K562 (cell line): ENCODE results near the gene NXPE2. TPM values are rescaled to one million over a fixed set of nuclear protein-coding genes. Genes with fewer than 3 reads are reported as not detected.

Experiments
- ATAC-seq: fragments of 200-7000 bp; cut with Tn5 transposase; 3 replicates; pipeline ENCODE4 v1.9.1; 2020; ENCODE audit warnings: moderate library complexity
- BruUV-seq: library from RNA; stranded (reverse); fragments of 400-500 nt; replicated peaks from 2 replicates; lab custom pipeline; 2021; lab: Mats Ljungman, UMichigan
- CTCF ChIA-PET: fragments of 300-600 bp; formaldehyde crosslinking; extraction: SDS; loops from one replicate; lab custom pipeline; 2021; ENCODE audit warnings: low intra/inter-chr PET ratio; lab: Yijun Ruan, JAX
- POLR2A ChIA-PET: fragments of 300-600, 350-650 bp; sonication (Branson Sonifier 250); formaldehyde crosslinking; extraction: SDS; loops from one replicate; lab custom pipeline; 2021; ENCODE audit warnings: antibody characterized with exemption, inconsistent platforms; lab: Yijun Ruan, JAX
- DNase-seq, 4 experiments: peaks; one replicate each; pipeline versions ENCODE4 v3.0.0 to v3.0.0-alpha.2; 2011 to 2018; ENCODE audit warnings: low spot score in 3 of 4, mixed read lengths in 3 of 4; ENCODE audit errors: extremely low read depth in 1 of 4
- FAIRE-seq: peaks from 2 replicates; lab custom pipeline; 2011; peaks lifted over from hg19 to GRCh38; lab: Jason Lieb, UNC
- H2AFZ ChIP-seq: 2 replicates; pipeline ENCODE4 v1.6.0; 2011; ENCODE audit warnings: low read depth, low read length, control low read depth, inconsistent platforms
- H3K27ac ChIP-seq: fragments of 200-600 bp; 3 replicates; pipeline ENCODE4 v1.8.0; 2011; ENCODE audit warnings: low read depth, mild to moderate bottlenecking, control low read depth, inconsistent platforms, low read length, moderate library complexity, mixed read lengths; ENCODE audit errors: extremely low read depth
- H3K27me3 ChIP-seq, 2 experiments: fragments of 300-600 bp in 1 of 2; 2 replicates in 1 of 2; 3 replicates in 1 of 2; pipeline versions ENCODE4 v1.6.0 to v1.8.0; 2011; ENCODE audit warnings: inconsistent platforms in 2 of 2, low read length in 2 of 2, mild to moderate bottlenecking in 1 of 2, mixed read lengths in 1 of 2, moderate library complexity in 1 of 2; ENCODE audit not compliant: control insufficient read depth in 2 of 2, insufficient read depth in 2 of 2
- H3K36me3 ChIP-seq: fragments of 300-600 bp; 3 replicates; pipeline ENCODE4 v1.8.0; 2011; ENCODE audit warnings: mild to moderate bottlenecking, low read length, inconsistent platforms; ENCODE audit not compliant: control insufficient read depth, insufficient read depth
- H3K4me1 ChIP-seq, 2 experiments: fragments of 200-600 bp in 1 of 2; replicated peaks in 1 of 2; 2 replicates in 1 of 2; 3 replicates in 1 of 2; pipeline versions ENCODE4 v1.5.1 to v1.8.0; 2011; ENCODE audit warnings: inconsistent platforms in 2 of 2, low read length in 2 of 2, mild to moderate bottlenecking in 1 of 2, mixed read lengths in 1 of 2, moderate library complexity in 1 of 2; ENCODE audit not compliant: control insufficient read depth in 2 of 2, insufficient read depth in 2 of 2
- H3K4me2 ChIP-seq: 2 replicates; pipeline ENCODE4 v1.6.1; 2011; ENCODE audit warnings: low read length, control low read depth, inconsistent platforms, mixed read lengths; ENCODE audit not compliant: insufficient read depth
- H3K4me3 ChIP-seq: fragments of 200-600 bp; sonication (generic), shearing (Covaris generic); 2 replicates; pipeline ENCODE4 v1.5.1; 2016; ENCODE audit warnings: control low read depth, inconsistent platforms
- H3K79me2 ChIP-seq: fragments of 200-600 bp; 3 replicates; pipeline ENCODE4 v1.8.0; 2011; ENCODE audit warnings: low read length, inconsistent platforms; ENCODE audit not compliant: control insufficient read depth, insufficient read depth
- H3K9ac ChIP-seq, 2 experiments: 2 replicates each; pipeline versions ENCODE4 v1.6.0 to v1.6.1; 2011; ENCODE audit warnings: low read depth in 2 of 2, low read length in 2 of 2, control low read depth in 1 of 2, inconsistent platforms in 1 of 2, mild to moderate bottlenecking in 1 of 2, mixed read lengths in 1 of 2; ENCODE audit not compliant: insufficient read depth in 1 of 2
- H3K9me1 ChIP-seq: one replicate; pipeline ENCODE4 v1.6.0; 2011; ENCODE audit warnings: inconsistent platforms, mild to moderate bottlenecking, low read length, moderate library complexity; ENCODE audit not compliant: control insufficient read depth, insufficient read depth
- H3K9me3 ChIP-seq: replicated peaks from 2 replicates; pipeline ENCODE4 v1.5.1; 2011; ENCODE audit warnings: low read depth, low read length, inconsistent platforms; ENCODE audit not compliant: control insufficient read depth, insufficient read depth
- H4K20me1 ChIP-seq: replicated peaks from 2 replicates; pipeline ENCODE4 v1.6.1; 2011; ENCODE audit warnings: low read length, inconsistent platforms, mixed read lengths; ENCODE audit not compliant: control insufficient read depth, insufficient read depth
- AFF4 ChIP-seq: sonication (generic); formaldehyde crosslinking; IDR thresholded peaks from 2 replicates; pipeline ENCODE4 v1.8.0; 2023; ENCODE audit warnings: mild to moderate bottlenecking, missing genetic modification reagents
- BRF2 ChIP-seq: IDR thresholded peaks from 3 replicates; pipeline ENCODE4 v1.6.1; 2011; ENCODE audit warnings: borderline replicate concordance, mild to moderate bottlenecking; ENCODE audit not compliant: insufficient read length, insufficient read depth
- CCAR2 ChIP-seq: fragments of 200-400 bp; formaldehyde crosslinking; IDR thresholded peaks from 2 replicates; pipeline ENCODE4 v1.6.1; 2017; ENCODE audit warnings: mild to moderate bottlenecking, low read depth, low read length
- DMBX1 ChIP-seq: fragments of 250-450 bp; sonication (Bioruptor Pico); IDR thresholded peaks from 2 replicates; pipeline ENCODE4 v1.8.0; 2022; ENCODE audit warnings: inconsistent platforms, mild to moderate bottlenecking, moderate library complexity, borderline replicate concordance
- DPF2 ChIP-seq: fragments of 450-650 bp; IDR thresholded peaks from 2 replicates; pipeline ENCODE4 v1.6.1; 2016
- KHSRP ChIP-seq: fragments of 450-650 bp; IDR thresholded peaks from 2 replicates; pipeline ENCODE4 v1.6.1; 2017
- MAX ChIP-seq: sonication (generic); formaldehyde crosslinking; IDR thresholded peaks from 2 replicates; pipeline ENCODE4 v1.9.0; 2022; ENCODE audit warnings: mild to moderate bottlenecking, missing genetic modification reagents
- MYBL2 ChIP-seq, 2 experiments: fragments of 450-650 bp in 1 of 2; sonication (generic) in 1 of 2; formaldehyde crosslinking in 1 of 2; IDR thresholded peaks; 2 replicates each; pipeline versions ENCODE4 v1.6.1 to v1.8.1; 2017 to 2022; ENCODE audit warnings: borderline replicate concordance in 1 of 2, inconsistent platforms in 1 of 2, low read depth in 1 of 2, mild to moderate bottlenecking in 1 of 2, missing genetic modification reagents in 1 of 2, moderate library complexity in 1 of 2
- NR2C1 ChIP-seq, 2 experiments: fragments of 450-650 bp; IDR thresholded peaks; 2 replicates each; pipeline ENCODE4 v1.6.1; 2017; ENCODE audit warnings: mild to moderate bottlenecking in 2 of 2, antibody characterized with exemption in 1 of 2, inconsistent platforms in 1 of 2, missing compliant biosample characterization in 1 of 2, missing genetic modification characterization in 1 of 2
- PKNOX1 ChIP-seq: fragments of 450-650 bp; IDR thresholded peaks from 2 replicates; pipeline ENCODE4 v1.6.1; 2016
- RNF219 ChIP-seq: fragments of 250-450 bp; sonication (Bioruptor Pico); IDR thresholded peaks from 2 replicates; pipeline ENCODE4 v1.5.0; 2022; ENCODE audit warnings: mild to moderate bottlenecking
- TFAM ChIP-seq: fragments of 250-450 bp; sonication (Bioruptor Pico); conservative IDR thresholded peaks from 2 replicates; pipeline ENCODE4 v1.5.0; 2021; ENCODE audit warnings: mild to moderate bottlenecking, moderate library complexity
- ZNF174 ChIP-seq: fragments of 250-450 bp; sonication (Bioruptor Pico); IDR thresholded peaks from 2 replicates; pipeline ENCODE4 v1.4.0; 2020; ENCODE audit warnings: mild to moderate bottlenecking
- ZNF316 ChIP-seq: fragments of 450-650 bp; IDR thresholded peaks from 2 replicates; pipeline ENCODE4 v1.6.1; 2016
- WGBS: fragments of 100-300 bp; shearing (Covaris generic); methylation state at CpG from one replicate; pipeline ENCODE4 v1.1.6; 2016; ENCODE audit warnings: low coverage, mixed read lengths; ENCODE audit not compliant: insufficient coverage; ENCODE audit errors: missing lambda C conversion rate; 5-methylcytosine and 5-hydroxymethylcytosine counted together
- in situ Hi-C: fragments of 300-500 bp; cut with MboI; formaldehyde crosslinking; loops from 4 replicates; pipeline ENCODE4 v1.15.0; 2018; ENCODE audit warnings: inconsistent platforms, mixed read lengths
- intact Hi-C: fragments of 100-400 bp; cut with micrococcal nuclease; formaldehyde crosslinking; loops from 2 replicates; pipeline ENCODE4 v1.14.2; 2022
- polyA plus RNA-seq, 8 experiments: library from polyadenylated mRNA; depleted of rRNA in 4 of 8; stranded (reverse) in 5 of 8; unstranded in 3 of 8; fragments of >200 nt; fragmentation: Nextera tagmentation in 2 of 8; fragmentation: Illumina TruSeq in 1 of 8; extraction: Ambion mirVana in 2 of 8; extraction: Trizol in 1 of 8; gene quantifications; 2 replicates each; pipeline versions ENCODE4 v1.2.1 to v1.2.3, GENCODE V29; 2011 to 2014; ENCODE audit warnings: inconsistent platforms in 1 of 8, missing spikeins in 1 of 8
- total RNA-seq, 7 experiments: library from RNA; depleted of rRNA in 6 of 7; stranded (reverse); fragments of >200 nt in 6 of 7; fragmentation: Illumina TruSeq in 2 of 7; extraction: Trizol in 2 of 7; gene quantifications; 2 replicates each; pipeline versions ENCODE4 v1.2.1 to v1.2.3, GENCODE V29; 2011 to 2021; ENCODE audit warnings: low replicate concordance in 1 of 7

Gene NXPE2
- total and polyA plus RNA-seq, 9 of the 15 experiments (the other 6 are each of a cell fraction or from before 2014, with no cell fraction given), result not detected

GRCh38 chr11:114725623-114726022 is 47.3 kb downstream of the NXPE2 start:
- Histone ChIP-seq H3K9ac (no peak overlapping the region), H3K27ac (no peak overlapping the region), H3K79me2 (no peaks in the 10 kb centered on the region), H3K27me3 (no peaks in the 10 kb centered on the region), H4K20me1 (no peaks in the 10 kb centered on the region), H3K4me1 (no peaks in the 10 kb centered on the region), H2AFZ (no peak overlapping the region), H3K9me3 (no peaks in the 10 kb centered on the region), H3K9me1 (no peaks in the 10 kb centered on the region), H3K4me2 (no peak overlapping the region), H3K36me3 (no peaks in the 10 kb centered on the region), H3K4me3 (no peak overlapping the region)
- in situ Hi-C loops (no loop called here), intact Hi-C loops (no loop called here)
- CTCF ChIA-PET, result no interaction called here
- ATAC-seq, result no peak
- DNase-seq, result no peak
- TF ChIP-seq MAX, result no peak
- no peak for TF ChIP-seq DMBX1 (CRISPR knock-in tag)
- no peak for TF ChIP-seq PKNOX1
- no peak for TF ChIP-seq RNF219 (CRISPR knock-in tag)
- no peak for TF ChIP-seq NR2C1 (IDR thresholded peaks at IDR 0.05)
- TF ChIP-seq NR2C1 (tag; IDR thresholded peaks at IDR 0.05), result no peak
- TF ChIP-seq BRF2, result no peak
- TF ChIP-seq DPF2, result no peak
- TF ChIP-seq ZNF316, result no peak
- no peak for TF ChIP-seq AFF4 (CRISPR knock-in tag)
- no peak for TF ChIP-seq CCAR2
- no peak for TF ChIP-seq MYBL2 (IDR thresholded peaks at IDR 0.05; ENCODE audit: low read depth)
- no peak for TF ChIP-seq MYBL2 (CRISPR knock-in tag; IDR thresholded peaks at IDR 0.05; ENCODE audit: borderline replicate concordance)
- no peak for TF ChIP-seq TFAM (CRISPR knock-in tag)
- TF ChIP-seq ZNF174 (CRISPR knock-in tag), result no peak
- TF ChIP-seq KHSRP, result no peak
- WGBS, result 0% methylated on average over 1 of the region's 1 CpG
- FAIRE-seq, result no peak
- POLR2A ChIA-PET, result no interaction called here
- BruUV-seq, result no TSS peak
